Activated CD8-positive, alpha-beta memory T cell treated with anti-CD3 and anti-CD28 coated beads for 4 hours (primary cell): ENCODE data around the gene CYP2D6.
A peak's percentile ranks its signal among the peaks of the same experiment; 100 is the strongest.

ENCODE experiments used
- DNase-seq, 2 donors: peaks; one replicate each; pipeline ENCODE4 v3.0.0-alpha.2; 2020; ENCODE audit warnings: low read depth in 2 of 2

Gene CYP2D6

DNA sequence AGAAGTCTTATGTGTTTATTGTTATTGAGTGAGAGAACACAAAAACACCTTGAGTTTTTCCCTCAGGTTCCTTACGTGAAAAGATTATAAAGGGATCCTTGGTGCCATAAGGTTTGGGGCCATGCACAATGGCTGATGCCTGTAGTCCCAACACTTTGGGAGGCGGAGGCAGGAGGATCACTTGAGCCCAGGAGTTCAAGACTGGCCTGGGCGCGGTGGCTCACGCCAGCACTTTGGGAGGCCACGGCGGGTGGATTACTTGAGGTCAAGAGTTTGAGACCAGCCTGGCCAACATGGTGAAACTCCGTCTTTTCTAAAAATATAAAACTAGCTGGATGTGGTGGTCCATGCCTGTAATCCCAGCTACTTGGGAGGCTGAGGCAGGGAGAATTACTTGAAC lies 45.7 kb downstream of the CYP2D6 start:
- no peak for DNase-seq

DNA sequence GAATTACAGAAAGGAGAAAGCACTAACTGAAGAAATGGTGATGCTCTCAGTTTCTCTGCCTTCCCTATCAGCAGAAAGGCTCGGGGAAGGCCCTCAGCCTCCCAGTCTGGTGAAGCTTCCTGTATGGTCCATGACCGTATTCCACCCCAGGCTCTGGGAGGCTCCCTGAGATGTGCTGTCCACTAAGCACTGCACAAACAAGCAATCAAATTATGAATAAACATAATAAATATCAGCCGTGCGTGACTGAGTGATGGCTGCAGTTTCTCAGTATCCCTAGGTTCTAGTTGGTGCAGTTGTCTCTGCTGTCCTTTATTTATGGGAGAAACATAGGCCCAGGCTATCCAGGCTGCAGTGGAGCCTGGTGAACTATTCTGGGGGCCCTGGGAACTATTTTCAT lies 47.5 kb downstream of the CYP2D6 start:
- no peak for DNase-seq

DNA sequence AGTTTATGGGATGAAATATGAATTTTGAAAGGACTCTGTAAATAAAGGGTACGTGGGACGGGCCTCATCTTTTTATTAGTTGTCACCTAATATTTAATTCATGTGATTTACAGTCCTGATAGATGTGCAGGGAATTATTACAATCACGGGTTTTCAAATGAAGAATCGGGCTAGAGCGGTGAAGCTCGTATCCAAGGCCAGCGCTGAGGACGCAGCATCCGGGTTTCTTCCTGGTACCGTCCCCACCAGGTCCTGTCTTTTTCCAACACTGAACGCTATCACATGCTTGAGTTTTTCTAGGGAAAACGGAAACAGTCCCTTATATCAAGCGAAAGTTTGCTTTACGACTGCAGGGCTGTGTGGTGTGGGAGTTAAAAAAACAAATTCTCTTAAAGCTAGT lies 50.3 kb downstream of the CYP2D6 start:
- no peak for DNase-seq

- peak; percentile 95 to 97 for DNase-seq
These were observed 51.0 kb downstream of the CYP2D6 start, which contains the start of gene SMDT1 for GRCh38 chr22:42079319-42080251. Gene SMDT1 (plus strand): TSS chr22:42079700. CDS start chr22:42079769, 69 bp downstream.

DNA sequence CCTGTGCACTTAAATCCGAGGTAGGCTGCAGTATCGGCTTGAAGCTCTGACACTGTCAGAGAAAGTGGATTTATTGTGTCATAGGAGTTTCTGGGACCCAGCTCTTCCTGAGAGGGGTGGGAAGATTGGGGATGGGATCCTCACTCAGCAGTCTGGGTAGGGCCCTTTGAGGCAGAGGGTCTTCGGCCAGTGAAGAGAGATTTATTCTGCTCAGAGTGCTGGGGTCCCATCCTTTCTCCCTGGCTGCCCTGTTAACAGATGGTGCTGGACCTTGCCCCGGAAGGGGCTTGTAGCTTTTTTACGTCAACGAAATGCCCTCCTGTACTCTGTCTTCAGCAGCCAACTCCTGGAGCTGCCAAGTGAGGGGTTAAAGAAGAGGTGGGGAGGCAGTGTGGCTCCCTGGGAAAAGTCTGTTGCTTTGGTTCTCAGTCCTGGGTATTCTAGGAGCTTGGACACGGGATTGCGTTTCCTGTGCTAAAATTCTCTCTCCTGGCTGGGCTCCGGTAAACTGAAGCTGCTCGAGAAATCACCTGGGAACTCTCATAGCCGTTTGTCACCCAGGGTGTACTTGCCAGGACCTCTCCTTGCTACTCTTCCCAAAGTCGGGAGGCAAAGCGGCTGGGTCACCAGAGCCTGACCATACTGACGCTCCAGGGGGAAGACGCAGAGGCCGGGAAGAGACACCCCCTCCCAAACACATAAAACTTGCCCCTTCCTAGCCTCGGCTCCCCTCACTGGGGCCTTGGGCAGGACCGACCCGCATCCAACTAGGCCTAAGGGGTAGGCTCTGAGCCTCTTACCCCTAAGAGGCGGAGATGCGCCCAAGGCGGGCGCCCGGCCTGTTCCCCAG lies 51.9 kb downstream of the CYP2D6 start:
- DNase-seq = no peak

GRCh38 chr22:42077486-42078125 lies 53.0 kb downstream of the CYP2D6 start:
- DNase-seq = no peak

DNA sequence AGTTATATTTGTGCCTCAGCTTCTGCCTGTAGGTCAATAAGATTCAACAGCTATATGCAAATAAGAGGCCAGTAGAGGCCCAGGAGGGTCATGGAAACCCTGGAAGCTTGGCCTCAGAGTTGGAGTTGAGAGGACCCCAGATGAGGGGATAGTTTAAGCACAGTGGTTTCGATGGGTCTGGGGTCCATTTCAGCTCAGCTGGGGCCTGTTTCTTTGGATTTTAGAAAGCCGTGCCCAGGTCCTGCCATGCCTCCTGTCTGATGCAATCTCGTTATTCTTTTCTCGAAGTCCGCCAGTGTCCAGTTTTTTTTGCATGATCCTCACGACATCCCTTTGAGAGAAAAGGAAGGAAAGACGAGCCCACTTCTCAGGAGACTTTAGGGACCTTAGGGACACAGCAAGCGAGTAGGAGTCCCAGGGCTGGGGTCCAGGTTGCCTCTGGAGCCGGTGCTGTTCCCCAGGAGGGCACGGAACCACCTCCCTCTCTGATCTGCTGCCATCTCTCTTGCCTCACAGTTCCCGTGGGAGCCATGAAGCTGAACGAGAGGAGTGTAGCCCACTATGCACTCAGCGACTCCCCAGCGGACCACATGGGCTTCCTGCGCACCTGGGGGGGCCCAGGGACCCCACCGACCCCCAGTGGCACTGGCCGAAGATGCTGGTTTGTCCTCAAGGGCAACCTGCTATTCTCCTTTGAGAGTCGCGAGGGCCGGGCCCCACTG lies 53.7 kb downstream of the CYP2D6 start:
- DNase-seq = no peak
